ENCODE results near the gene PPP1R18. TPM values are rescaled to one million over a fixed set of nuclear protein-coding genes. Genes with fewer than 3 reads are reported as not detected.

The PPP1R18 gene
- polyA plus RNA-seq, 3 donors = 58.5 to 226 (median 78.9) TPM

DNA sequence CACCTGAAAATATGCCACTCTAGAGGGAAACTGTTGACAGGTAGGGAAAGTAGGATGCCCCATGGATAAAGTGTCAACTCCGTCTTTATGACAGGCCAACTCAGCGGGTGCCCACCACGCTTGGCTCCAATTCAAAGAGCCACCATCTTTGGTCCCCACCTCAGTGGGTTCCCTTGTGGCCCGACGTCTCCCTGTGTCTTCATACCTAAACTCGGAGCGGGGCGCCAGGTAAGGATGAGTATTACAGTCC lies 30.4 kb upstream of the PPP1R18 start:
- H3K79me2 ChIP-seq (ENCODE audit: insufficient read depth, low read length) = peaks cover 58% of the 10 kb centered on the region
- H3K9me3 ChIP-seq (replicated peaks in 1 of 2; ENCODE audit: control insufficient read depth in 1 of 2, insufficient read depth in 1 of 2, low read length in 2 of 2) = no peaks in the 10 kb centered on the region
- H3K9me3 Mint-ChIP-seq = no peaks in the 10 kb centered on the region

DNA sequence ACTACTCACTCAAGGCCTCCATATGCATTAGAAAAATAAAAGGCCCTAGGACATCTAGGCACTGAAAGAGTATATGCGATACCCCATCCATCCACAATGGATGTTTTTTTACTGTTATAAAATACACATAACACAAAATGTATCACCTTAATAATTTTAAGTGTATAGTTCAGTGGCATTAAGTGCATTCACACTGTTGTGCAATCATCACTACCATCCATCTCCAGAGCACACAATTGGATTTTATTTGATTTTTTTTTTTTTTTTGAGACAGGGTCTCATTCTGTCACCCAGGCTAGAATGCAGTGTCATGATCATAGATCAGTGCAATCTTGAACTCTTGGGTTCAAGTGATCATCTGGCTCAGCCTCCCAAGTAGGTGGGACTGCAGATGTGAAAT lies 27.8 kb upstream of the PPP1R18 start:
- no peak for DNase-seq
- no peak overlapping the region for H3K9ac ChIP-seq (ENCODE audit: insufficient read depth, low read length, poor library complexity, severe bottlenecking)
- H3K27me3 Mint-ChIP-seq (ENCODE audit: low read depth in 3 of 3) = peaks cover 0 to 2% (median 0%) of the 10 kb centered on the region in 3 donors
- no peak overlapping the region for H3K27ac ChIP-seq (ENCODE audit: low read depth in 1 of 2, low read length in 2 of 2)
- H3K4me1 Mint-ChIP-seq = peaks cover 20% of the 10 kb centered on the region
- no peaks in the 10 kb centered on the region for H4K20me1 ChIP-seq (ENCODE audit: insufficient read depth, low read length)
- H3K27me3 ChIP-seq (ENCODE audit: control insufficient read depth in 2 of 2, insufficient read depth in 2 of 2, low read length in 2 of 2) = no peaks in the 10 kb centered on the region
- peaks cover 36% of the 10 kb centered on the region for H3K79me2 ChIP-seq (ENCODE audit: insufficient read depth, low read length)
- H3K9me3 Mint-ChIP-seq = no peaks in the 10 kb centered on the region
- H3K27ac Mint-ChIP-seq = no peak overlapping the region
- peaks cover 39 to 47% of the 10 kb centered on the region in 2 donors for H3K36me3 Mint-ChIP-seq
- H3K4me3 ChIP-seq (replicated peaks in 1 of 3; ENCODE audit: low read depth in 2 of 3, low read length in 3 of 3) = no peak overlapping the region
- H3K4me2 ChIP-seq (replicated peaks; ENCODE audit: extremely low read depth, low read length, poor library complexity, severe bottlenecking) = no peak overlapping the region
- H3K4me3 Mint-ChIP-seq = no peak overlapping the region
- intact Hi-C loops (cut with micrococcal nuclease) = no loop called here
- H3K4me1 ChIP-seq (ENCODE audit: control insufficient read depth in 1 of 2, insufficient read depth in 2 of 2, low read length in 2 of 2) = peaks cover 24 to 28% of the 10 kb centered on the region in 2 donors
- no peaks in the 10 kb centered on the region for H3K9me3 ChIP-seq (replicated peaks in 1 of 2; ENCODE audit: control insufficient read depth in 1 of 2, insufficient read depth in 1 of 2, low read length in 2 of 2)
- WGBS (ENCODE audit: insufficient coverage) = no CpG with 5 or more reads among the region's 1 CpG
- H3K36me3 ChIP-seq (replicated peaks in 1 of 2; ENCODE audit: control insufficient read depth in 1 of 2, insufficient read depth in 2 of 2, low read length in 2 of 2) = peaks cover 21 to 45% of the 10 kb centered on the region in 2 donors
- TF ChIP-seq, protein P1, sequence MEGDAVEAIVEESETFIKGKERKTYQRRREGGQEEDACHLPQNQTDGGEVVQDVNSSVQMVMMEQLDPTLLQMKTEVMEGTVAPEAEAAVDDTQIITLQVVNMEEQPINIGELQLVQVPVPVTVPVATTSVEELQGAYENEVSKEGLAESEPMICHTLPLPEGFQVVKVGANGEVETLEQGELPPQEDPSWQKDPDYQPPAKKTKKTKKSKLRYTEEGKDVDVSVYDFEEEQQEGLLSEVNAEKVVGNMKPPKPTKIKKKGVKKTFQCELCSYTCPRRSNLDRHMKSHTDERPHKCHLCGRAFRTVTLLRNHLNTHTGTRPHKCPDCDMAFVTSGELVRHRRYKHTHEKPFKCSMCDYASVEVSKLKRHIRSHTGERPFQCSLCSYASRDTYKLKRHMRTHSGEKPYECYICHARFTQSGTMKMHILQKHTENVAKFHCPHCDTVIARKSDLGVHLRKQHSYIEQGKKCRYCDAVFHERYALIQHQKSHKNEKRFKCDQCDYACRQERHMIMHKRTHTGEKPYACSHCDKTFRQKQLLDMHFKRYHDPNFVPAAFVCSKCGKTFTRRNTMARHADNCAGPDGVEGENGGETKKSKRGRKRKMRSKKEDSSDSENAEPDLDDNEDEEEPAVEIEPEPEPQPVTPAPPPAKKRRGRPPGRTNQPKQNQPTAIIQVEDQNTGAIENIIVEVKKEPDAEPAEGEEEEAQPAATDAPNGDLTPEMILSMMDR (IDR thresholded peaks at IDR 0.05) = no peak
- no peak overlapping the region for H2AFZ ChIP-seq (ENCODE audit: insufficient read depth, low read depth, low read length, poor library complexity, severe bottlenecking)

More for the DNA sequence above, 30.4 kb upstream of the PPP1R18 start:
- 9% methylated on average over 3 of the region's 8 CpGs for WGBS (ENCODE audit: insufficient coverage)
- H3K36me3 ChIP-seq (replicated peaks in 1 of 2; ENCODE audit: control insufficient read depth in 1 of 2, insufficient read depth in 2 of 2, low read length in 2 of 2) = peaks cover 13 to 21% of the 10 kb centered on the region in 2 donors
- no peaks in the 10 kb centered on the region for H3K27me3 ChIP-seq (ENCODE audit: control insufficient read depth in 2 of 2, insufficient read depth in 2 of 2, low read length in 2 of 2)
- intact Hi-C loops (cut with micrococcal nuclease) = no loop called here
- peak overlapping the region; percentile 90 for H2AFZ ChIP-seq (ENCODE audit: insufficient read depth, low read depth, low read length, poor library complexity, severe bottlenecking)
- H3K27ac Mint-ChIP-seq = peak overlapping the region; percentile 96 to 99 (median 97)
- H3K4me1 ChIP-seq (ENCODE audit: control insufficient read depth in 1 of 2, insufficient read depth in 2 of 2, low read length in 2 of 2) = peaks cover 33 to 39% of the 10 kb centered on the region in 2 donors
- peaks cover 26 to 29% of the 10 kb centered on the region in 2 donors for H3K36me3 Mint-ChIP-seq
- peak overlapping the region; percentile 77 to 91 for H3K27ac ChIP-seq (ENCODE audit: low read depth in 1 of 2, low read length in 2 of 2)
- H3K9ac ChIP-seq (ENCODE audit: insufficient read depth, low read length, poor library complexity, severe bottlenecking) = peak overlapping the region; percentile 78
- H3K27me3 Mint-ChIP-seq (ENCODE audit: low read depth in 3 of 3) = peaks cover 0 to 2% (median 0%) of the 10 kb centered on the region in 3 donors
- peak overlapping the region; percentile 91 to 95 for H3K4me3 Mint-ChIP-seq
- peak overlapping the region; percentile 86 for H3K4me2 ChIP-seq (replicated peaks; ENCODE audit: extremely low read depth, low read length, poor library complexity, severe bottlenecking)
- H3K4me1 Mint-ChIP-seq = peaks cover 30% of the 10 kb centered on the region
- no peak for DNase-seq
- TF ChIP-seq, protein P1 (IDR thresholded peaks at IDR 0.05) = no peak
- peak overlapping the region; percentile 90 to 95 (median 92) for H3K4me3 ChIP-seq (replicated peaks in 1 of 3; ENCODE audit: low read depth in 2 of 3, low read length in 3 of 3)
- H4K20me1 ChIP-seq (ENCODE audit: insufficient read depth, low read length) = peaks cover 4% of the 10 kb centered on the region
